Fibroblast of skin of abdomen (primary cell): Measurements from ENCODE around the gene SLAMF9. TPM values are rescaled to one million over a fixed set of nuclear protein-coding genes. Genes with fewer than 3 reads are reported as not detected.

Source experiments
- DNase-seq: peaks from one replicate; pipeline ENCODE4 v3.0.0-alpha.2; 2013
- polyA plus RNA-seq, 2 experiments: library from polyadenylated mRNA; unstranded; fragments of 120-200 nt; gene quantifications; one replicate each; pipeline ENCODE4 v1.2.1, GENCODE V29; 2013; ENCODE audit not compliant: insufficient read length in 2 of 2

Gene SLAMF9
- polyA plus RNA-seq (2013, experiment 1 of 2; ENCODE audit: insufficient read length): 0.30 TPM
- polyA plus RNA-seq (2013, experiment 2 of 2; ENCODE audit: insufficient read length): 0.17 TPM

GRCh38 chr1:159953536-159954515, at the start of gene SLAMF9:
Gene SLAMF9 (minus strand): TSS chr1:159954237. CDS start chr1:159954137, 100 bp downstream.
- peak; percentile 49 for DNase-seq

DNA sequence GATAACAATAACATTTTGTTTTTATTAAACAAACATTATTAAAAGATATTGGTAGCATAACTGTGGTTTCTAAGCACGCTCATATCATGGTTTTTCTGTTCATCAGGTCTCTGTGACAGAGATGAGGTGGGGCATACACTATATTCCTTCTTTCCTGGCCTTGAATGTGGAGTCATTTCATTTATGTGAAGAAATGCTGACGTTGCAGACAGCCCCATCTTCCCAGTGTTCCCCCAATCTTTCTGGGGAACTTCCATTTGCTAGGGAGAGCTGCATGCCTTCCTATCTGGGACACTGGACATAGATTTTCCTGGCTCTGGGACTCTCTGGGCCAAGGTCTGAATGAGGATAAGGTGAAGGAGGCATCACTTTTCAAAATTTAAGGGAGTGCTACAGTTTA, 47.4 kb upstream of the SLAMF9 start:
- DNase-seq: no peak

- no peak for DNase-seq
Measured at GRCh38 chr1:159999204-159999603, 45.2 kb upstream of the SLAMF9 start.

GRCh38 chr1:159996653-159997052, 42.6 kb upstream of the SLAMF9 start:
- DNase-seq: peak; percentile 93

DNA sequence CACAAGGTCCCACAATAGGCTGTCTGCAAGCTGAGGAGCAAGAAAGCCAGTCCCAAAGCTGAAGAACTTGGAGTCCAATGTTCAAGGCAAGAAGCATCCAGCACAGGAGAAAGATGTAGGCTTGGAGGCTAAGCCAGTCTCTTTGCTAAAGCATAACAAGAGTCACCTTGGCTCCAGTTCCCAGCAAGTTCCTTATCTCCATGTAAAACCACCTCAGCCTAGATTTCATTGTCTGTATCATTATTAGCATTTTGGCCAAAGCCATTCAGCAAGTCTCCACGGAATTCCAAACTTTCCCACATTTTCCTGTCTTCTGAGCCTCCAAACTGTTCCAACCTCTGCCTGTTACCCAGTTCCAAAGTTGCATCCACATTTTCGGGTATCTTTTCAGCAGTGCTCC, 40.9 kb upstream of the SLAMF9 start:
- no peak for DNase-seq

GRCh38 chr1:159993911-159994310, 39.9 kb upstream of the SLAMF9 start:
- no peak for DNase-seq

DNA sequence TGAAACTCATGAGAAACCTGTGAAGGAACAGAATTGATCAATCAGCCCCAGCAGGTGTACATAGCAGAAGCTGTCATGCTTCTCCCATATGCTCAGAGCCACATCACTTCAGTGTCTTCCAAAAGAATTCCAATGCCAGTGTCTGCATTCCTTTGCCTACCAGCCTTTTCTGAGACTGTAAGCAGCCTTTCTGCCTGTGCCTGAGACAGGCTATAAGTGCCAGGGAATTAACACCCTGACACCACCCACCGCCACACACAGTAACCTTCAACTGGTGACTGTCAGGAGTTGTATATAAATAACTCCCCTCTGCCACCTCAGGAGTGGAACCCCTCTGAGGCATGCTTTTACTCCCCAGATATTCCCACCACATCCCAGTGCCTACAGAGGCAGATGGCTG, 38.1 kb upstream of the SLAMF9 start:
- no peak for DNase-seq

- DNase-seq: no peak
Measured at GRCh38 chr1:159991513-159991912, 37.5 kb upstream of the SLAMF9 start.

GRCh38 chr1:159990005-159990404, 36.0 kb upstream of the SLAMF9 start:
- no peak for DNase-seq

DNA sequence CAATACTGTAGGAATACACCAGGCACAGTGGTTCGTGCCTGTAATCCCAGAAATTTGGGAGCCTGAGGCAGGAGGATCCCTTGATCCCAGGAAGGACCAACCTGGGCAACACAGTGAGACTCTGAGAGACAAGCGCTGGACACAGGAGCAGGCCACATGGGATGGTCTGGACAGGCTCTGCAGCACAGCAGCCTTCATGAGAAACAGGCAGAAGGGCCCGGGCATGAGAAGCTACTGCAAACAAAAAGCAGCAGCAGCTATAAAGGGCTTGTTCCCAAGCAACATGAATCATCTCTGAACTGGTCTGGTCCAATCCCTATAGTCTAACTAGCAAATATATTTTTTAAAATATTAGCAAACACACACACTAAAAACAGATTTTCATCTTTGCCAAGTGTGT, 35.5 kb upstream of the SLAMF9 start:
- no peak for DNase-seq

DNA sequence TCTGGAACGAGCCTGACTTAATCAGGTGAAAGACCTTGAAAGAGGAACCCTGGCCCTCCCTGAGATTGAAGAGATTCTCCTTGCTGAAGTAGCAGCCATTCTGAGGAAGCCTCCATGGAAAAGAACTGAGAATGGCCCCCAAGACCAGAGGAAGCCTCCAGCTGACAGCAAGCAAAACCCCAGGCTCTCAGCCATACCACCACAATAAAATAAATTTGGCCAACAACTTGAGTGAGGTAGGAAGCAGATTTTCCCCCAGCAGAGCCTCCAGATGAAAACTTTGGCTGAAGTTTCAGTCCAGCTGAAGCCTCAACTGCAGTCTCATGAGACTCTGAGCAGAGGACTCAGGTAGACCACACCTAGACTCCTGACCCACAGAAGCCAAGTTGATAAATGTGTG, 34.0 kb upstream of the SLAMF9 start:
- no peak for DNase-seq

DNA sequence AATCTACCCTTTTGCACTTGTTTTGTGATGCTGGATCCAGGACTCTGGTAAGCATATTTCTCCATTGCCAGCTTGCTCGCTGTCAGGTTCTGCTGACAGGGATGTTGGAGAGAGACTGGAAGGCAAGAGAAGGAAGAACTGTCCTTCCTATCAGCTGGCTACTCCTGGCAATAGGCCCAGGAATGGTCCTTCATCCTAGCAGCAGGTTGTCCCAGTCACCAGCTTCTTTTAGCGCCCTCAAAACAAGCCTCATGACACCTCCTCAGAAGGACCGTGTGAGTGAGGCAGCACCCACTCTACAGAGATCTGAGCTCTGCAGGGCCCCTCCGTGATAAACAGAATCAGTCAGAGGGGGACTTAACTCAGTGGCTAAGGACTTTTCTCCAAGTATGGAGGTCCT, 33.1 kb upstream of the SLAMF9 start:
- no peak for DNase-seq

DNA sequence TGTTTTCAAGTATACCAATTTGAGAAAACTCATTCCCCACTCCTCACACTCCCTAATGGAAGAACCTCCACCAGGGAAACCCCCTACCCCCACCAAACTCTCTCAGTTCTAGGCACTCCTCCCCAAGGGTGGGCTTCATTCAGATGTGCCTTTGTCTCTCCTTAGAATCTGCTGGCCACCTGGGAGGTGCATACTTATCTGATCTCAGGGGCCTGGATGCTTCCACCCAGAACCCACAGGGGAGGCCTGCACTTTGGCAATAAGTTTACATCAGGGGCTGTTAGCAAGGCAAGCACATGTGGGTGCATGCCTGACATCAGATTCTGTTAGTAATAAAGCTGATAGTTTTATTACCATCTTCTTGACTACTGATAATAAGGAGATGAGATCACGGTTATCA, 32.5 kb upstream of the SLAMF9 start:
- DNase-seq: no peak

GRCh38 chr1:159986093-159986492, 32.1 kb upstream of the SLAMF9 start:
- no peak for DNase-seq

- DNase-seq: no peak
Measured at GRCh38 chr1:159985473-159985872, 31.4 kb upstream of the SLAMF9 start.

- no peak for DNase-seq
Measured at GRCh38 chr1:159983681-159984080, 29.6 kb upstream of the SLAMF9 start.

GRCh38 chr1:159982280-159982679, 28.2 kb upstream of the SLAMF9 start:
- DNase-seq: no peak

DNA sequence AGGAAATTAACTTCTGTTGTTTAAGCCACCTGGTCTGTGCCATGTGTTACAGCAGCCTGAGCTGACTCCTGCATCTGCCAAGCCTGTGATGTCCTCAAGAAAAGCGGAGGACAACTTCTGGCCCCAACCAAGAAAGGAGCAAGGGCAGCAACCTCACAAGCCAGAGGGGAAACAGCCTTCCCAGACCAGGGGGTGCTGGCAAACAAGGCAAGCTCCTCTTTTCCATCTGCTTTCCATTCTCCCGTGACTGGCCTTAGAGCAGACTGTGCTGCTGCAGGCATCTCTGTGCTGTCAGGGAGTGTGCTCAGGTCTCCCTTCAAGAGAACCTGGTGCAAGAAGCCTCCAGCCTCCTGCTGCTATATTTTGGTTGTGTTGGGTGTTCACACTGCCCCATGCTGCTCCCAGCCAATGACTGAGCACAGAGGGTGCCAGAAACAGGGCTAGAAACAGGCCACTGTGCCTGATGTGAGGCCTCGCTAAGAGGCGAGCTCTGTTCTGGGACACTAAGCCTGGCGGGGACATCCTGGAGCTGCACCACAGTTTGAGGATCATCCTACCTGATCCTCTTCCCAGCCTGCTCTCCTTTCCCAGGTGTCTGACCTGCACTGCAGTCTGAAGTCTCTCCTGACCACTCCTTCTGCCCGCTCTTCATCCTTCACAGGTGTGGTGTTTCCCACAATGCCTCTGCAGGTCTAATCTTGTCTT, 27.5 kb upstream of the SLAMF9 start:
- no peak for DNase-seq

- DNase-seq: no peak
Measured at GRCh38 chr1:159980786-159981185, 26.7 kb upstream of the SLAMF9 start.

DNA sequence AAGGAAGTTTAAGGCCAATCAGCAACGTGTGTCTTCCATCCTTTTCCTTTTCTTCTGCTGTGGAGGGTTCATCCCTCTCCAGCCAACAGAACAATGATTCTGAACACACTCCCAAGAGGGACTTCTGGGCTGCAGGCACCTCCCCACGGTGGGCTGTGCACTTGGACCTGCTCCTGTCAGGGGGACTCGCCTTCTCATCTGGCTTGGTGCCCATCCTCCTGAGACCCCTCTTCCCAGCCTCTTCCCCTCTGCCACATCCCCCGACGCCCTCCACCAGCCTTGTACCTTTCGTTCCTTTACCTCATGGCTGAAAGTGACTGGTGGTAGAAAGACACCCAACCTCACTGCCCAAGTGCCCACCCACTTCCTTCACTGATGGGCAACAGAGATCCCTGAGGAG, 26.0 kb upstream of the SLAMF9 start:
- no peak for DNase-seq

GRCh38 chr1:159979257-159979656, 25.2 kb upstream of the SLAMF9 start:
- DNase-seq: no peak

- DNase-seq: no peak
Measured at GRCh38 chr1:159978107-159978398, 24.0 kb upstream of the SLAMF9 start.

GRCh38 chr1:159977364-159978106, 23.5 kb upstream of the SLAMF9 start:
- DNase-seq: no peak
